Measurements from ENCODE around the gene TRIM14. TPM values are rescaled to one million over a fixed set of nuclear protein-coding genes. Genes with fewer than 3 reads are reported as not detected.

Gene TRIM14
- total RNA-seq, 1 donor from 2014 or later: 2.4 TPM

Other genes starting within 250 kb of the TRIM14 start
- 11.8 and 14.4 TPM in 2 replicates for gene TRMO, start 196.7 kb downstream of the TRIM14 start, total RNA-seq
- not detected in 2 replicates for gene HEMGN, start 181.1 kb downstream of the TRIM14 start, total RNA-seq
- 5.1 and 5.8 TPM in 2 replicates for gene ANP32B, start 135.9 kb downstream of the TRIM14 start, total RNA-seq
- 72.8 and 77.8 TPM in 2 replicates for gene NANS, start 62.5 kb downstream of the TRIM14 start, total RNA-seq
- 0.51 TPM in 2 replicates for gene CORO2A, start 73.4 kb upstream of the TRIM14 start, total RNA-seq
- 1.4 and 1.8 TPM in 2 replicates for gene TBC1D2, start 136.4 kb upstream of the TRIM14 start, total RNA-seq